ENCODE measurements around the gene POTEG. TPM values are rescaled to one million over a fixed set of nuclear protein-coding genes. Genes with fewer than 3 reads are reported as not detected.
"Not testable (repeated sequence)": the region's sequence is repeated elsewhere in the genome, so short reads cannot be mapped to it uniquely, and the experiment has no call there.

POTEG gene
- total RNA-seq, 2 donors from 2014 or later, result not detected

DNA sequence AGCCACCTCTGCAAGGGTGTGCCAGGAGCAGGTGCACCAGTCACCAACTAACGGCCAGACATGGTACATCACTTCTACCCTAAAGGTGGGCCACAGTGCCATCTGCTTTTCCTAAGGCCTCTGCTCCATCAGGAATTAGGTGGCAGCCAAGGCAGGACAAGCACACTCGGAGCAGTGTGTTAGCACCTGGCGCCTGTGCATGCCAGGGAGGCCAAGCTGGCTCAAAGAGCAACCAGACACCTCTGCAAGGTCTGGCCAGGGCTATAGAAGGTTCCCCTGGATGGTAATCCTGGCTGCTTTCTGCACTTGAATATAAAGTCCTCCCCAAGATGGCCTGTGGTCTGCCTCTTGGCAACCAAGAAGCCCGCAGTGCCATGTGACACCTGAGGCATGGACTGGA lies 45.4 kb downstream of the POTEG start:
- H3K27me3 ChIP-seq; H3K27ac ChIP-seq; H3K36me3 ChIP-seq; H3K4me1 ChIP-seq; H3K4me3 ChIP-seq; H3K9me3 ChIP-seq; DNase-seq (ENCODE audit: low spot score): not testable (repeated sequence)

DNA sequence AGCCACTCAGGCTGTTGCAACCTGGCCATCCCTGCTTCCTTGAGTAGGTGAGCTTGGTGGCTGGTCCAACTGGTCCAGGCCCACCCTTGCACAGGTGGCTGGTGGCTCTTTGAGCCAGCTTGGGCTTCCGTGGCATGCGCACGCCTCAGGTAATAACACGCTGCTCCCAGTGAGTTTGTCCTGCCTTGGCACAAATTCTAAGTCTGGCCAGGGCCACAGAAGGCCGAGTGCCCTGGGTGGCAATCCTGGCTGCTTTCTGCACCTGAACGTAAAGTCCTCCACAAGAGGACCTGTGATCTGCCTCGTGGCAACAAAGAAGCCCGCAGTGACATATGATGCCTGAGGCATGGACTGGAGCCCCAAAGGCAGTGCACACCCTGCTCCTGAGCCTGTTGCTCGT lies 47.1 kb downstream of the POTEG start:
- not testable (repeated sequence) for H3K4me3 ChIP-seq; H3K9me3 ChIP-seq; DNase-seq (ENCODE audit: low spot score); H3K27ac ChIP-seq; H3K27me3 ChIP-seq; H3K36me3 ChIP-seq; H3K4me1 ChIP-seq

DNA sequence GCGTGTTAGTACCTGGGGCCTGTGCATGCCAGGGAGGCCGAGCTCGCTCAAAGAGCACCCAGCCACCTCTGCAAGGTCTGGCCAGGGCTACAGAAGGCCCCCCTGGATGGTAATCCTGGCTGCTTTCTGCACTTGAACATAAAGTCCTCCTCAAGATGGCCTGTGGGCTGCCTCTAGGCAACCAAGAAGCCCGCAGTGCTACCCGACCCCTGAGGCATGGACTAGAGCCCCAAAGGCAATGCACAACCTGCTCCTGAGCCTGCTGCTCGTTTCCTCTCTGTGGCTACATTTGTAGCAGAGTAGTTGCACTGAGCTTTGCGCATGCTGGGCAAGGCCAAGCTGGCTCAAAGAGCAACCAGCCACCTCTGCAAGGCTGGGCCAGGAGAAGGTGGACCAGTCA lies 47.8 kb downstream of the POTEG start:
- H3K27me3 ChIP-seq, result not testable (repeated sequence)

DNA sequence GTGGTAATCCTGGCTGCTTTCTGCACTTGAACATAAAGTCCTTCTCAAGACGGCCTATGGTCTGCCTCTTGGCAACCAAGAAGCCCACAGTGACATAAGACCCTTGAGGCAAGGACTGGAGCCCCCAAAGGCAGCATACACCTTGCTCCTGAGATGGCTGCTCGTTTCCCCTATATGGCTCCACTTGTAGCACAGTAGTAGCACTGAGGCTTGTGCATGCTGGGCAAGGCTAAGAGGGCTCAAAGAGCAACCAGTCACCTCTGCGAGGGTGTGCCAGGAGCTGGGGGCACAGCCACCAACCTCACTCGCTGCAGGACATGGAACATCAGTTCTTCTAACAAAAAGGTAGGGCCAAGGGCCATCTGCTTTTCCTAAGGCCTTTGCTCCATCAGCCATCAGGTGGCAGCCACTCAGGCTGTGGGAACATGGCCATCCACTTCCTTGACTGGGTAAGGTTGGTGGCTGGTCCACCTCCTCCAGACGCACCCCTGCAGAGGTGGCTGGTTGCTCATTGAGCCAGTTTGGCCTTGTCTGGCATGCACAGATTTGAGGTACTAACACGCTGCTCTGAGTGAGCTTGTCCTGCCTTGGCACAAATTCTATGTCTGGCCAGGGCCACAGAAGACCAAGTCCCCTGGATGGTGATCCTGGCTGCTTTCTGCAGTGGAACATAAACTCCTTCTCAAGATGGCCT lies 49.9 kb downstream of the POTEG start:
- not testable (repeated sequence) for H3K27ac ChIP-seq; H3K27me3 ChIP-seq; DNase-seq (ENCODE audit: low spot score); H3K9me3 ChIP-seq; H3K36me3 ChIP-seq; H3K4me3 ChIP-seq; H3K4me1 ChIP-seq

More for the DNA sequence above, 47.8 kb downstream of the POTEG start:
- not testable (repeated sequence) for DNase-seq (ENCODE audit: low spot score); H3K9me3 ChIP-seq; H3K4me3 ChIP-seq; H3K27ac ChIP-seq; H3K36me3 ChIP-seq; H3K4me1 ChIP-seq

DNA sequence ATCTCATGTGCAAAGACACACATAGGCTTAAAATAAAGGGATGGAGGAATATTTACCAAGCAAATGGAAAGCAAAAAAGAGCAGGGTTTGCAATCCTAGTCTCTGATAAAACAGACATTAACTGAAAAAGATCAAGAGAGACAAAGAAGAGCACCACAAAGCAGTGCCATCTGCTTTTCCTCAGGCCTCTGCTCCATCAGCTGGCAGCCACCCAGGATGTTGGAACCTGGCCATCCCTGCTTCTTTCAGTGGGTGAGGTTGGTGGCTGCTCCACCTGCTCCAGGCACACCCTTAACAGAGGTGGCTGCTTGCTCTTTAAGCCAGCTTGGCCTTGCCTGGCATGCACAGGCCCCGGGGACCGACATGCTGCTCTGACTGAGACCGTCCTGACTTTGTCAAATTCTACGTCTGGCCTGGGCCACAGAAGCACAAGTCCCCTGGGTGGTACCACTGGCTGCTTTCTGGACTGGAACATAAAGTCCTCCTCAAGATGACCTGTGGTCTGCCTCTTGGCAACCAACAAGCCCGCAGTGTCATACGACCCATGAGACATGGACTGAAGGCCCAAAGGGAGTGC lies 51.0 kb downstream of the POTEG start:
- not testable (repeated sequence) for H3K4me3 ChIP-seq; DNase-seq (ENCODE audit: low spot score); H3K27me3 ChIP-seq; H3K27ac ChIP-seq; H3K4me1 ChIP-seq; H3K36me3 ChIP-seq; H3K9me3 ChIP-seq

DNA sequence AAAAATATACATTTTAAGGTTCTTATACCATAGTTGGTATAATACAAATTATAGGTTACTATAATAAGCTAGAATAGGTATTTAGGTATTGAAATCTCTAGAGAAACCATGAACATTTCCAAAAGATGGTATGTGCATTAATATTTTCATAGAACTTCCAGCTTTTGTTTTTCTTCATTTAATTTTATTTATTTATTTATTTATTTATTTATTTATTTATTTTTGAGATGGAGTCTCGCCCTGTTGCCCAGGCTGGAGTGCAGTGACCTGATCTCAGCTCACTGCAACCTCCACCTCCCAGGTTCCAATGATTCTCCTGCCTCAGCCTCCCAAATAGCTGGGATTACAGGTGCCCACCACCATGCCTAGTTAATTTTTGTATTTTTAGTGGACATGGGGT lies 54.0 kb downstream of the POTEG start:
- not testable (repeated sequence) for H3K4me3 ChIP-seq; H3K9me3 ChIP-seq; H3K27ac ChIP-seq; DNase-seq (ENCODE audit: low spot score); H3K36me3 ChIP-seq; H3K27me3 ChIP-seq; H3K4me1 ChIP-seq

DNA sequence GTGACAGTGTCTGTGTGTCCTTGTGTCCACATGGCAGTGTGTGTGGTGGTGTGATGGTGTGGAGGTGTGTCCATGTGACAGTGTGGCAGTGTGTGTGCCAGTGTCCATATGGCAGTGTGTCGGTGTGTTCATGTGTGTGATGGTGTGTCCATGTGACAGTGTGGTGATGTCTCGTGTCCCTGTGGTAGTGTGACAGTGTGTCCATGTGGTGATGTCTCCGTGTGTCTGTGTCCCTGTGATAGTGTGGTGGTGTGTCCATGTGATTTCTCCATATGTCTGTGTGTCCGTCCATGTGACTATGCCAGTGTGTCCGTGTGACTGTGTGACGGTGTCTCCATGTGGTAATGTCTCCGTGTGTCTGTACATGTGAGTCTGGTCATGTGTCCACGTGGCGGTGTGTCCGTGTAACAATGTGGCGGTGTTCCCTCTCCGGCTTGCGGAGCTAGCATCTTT lies 59.7 kb downstream of the POTEG start:
- H3K27ac ChIP-seq; H3K9me3 ChIP-seq; DNase-seq (ENCODE audit: low spot score); H3K4me1 ChIP-seq; H3K27me3 ChIP-seq; H3K36me3 ChIP-seq; H3K4me3 ChIP-seq: not testable (repeated sequence)

DNA sequence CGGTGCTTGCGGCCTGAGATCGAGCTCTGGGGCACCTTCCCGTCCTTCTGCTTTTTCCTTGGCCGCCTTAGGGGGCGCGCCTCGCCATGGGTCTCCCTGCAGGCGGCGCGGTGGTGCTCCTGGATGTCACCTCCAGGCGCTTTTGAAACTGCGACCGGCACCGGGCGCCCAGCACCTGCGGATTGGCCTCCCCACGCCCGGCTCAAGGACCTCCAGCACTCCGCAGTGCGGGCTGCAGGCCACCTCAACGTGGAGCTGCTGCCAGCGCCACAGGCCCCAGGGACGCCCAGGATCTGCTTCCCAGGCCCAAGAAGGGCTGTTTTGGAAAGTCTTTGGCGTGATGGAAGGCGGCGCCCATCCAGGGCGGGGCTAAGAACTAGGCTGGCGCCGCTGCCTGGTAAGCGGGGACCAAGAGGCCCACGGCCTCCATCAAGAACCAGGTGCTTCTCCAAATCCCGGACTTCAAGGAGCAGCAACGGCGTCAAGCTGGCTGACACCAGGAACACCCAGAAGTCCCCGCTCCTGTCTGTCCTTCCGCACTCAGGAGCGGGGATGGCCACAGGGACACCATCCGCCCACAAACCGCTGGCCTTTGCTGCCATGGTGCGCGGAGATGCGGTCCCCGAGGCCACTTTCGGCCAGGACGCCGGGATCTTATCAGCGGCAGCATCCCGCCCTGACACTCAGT lies 61.2 kb downstream of the POTEG start:
- not testable (repeated sequence) for H3K4me1 ChIP-seq; H3K27ac ChIP-seq; DNase-seq (ENCODE audit: low spot score); H3K36me3 ChIP-seq; H3K4me3 ChIP-seq; H3K9me3 ChIP-seq; H3K27me3 ChIP-seq

DNA sequence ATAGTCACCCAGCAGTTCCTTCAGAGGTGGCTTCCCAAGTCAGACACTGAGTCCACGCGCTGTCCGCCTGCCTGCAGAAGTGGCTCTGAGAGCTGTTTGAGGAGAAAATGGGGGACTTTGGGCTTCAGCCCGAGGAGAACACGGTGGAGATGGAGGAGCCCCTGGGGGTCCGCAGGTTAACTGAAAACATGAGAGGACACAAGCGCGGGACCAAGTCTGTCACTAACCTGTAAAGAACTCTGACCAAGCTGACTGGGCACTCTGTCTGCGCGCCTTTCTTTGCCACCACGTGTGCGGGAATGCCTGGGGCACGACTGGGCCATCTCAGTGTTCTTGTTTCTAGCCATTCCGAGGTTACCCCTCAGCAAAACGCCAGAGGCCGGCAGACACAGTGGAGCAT lies 62.4 kb downstream of the POTEG start:
- DNase-seq (ENCODE audit: low spot score); H3K36me3 ChIP-seq; H3K4me3 ChIP-seq; H3K27me3 ChIP-seq; H3K27ac ChIP-seq; H3K4me1 ChIP-seq; H3K9me3 ChIP-seq: not testable (repeated sequence)

DNA sequence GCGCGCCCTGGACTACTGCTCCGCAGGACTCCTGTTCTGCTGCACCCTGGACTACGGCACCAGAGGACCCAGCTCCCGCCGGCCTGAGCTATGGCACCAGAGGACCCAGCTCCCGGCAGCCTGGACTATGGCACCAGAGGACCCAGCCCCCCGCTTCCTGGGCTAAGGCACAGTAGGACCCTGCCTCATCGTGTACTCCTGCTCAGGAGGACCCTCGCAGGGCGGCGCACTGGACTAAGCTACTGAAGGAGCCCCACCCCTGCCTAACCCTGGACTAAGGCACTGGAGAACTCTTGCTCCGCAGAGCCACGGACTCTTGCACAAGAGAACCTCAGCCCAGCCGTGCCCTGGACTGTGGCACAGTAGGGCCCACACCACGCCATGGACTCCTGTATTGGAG lies 71.3 kb downstream of the POTEG start:
- DNase-seq (ENCODE audit: low spot score); H3K27me3 ChIP-seq; H3K27ac ChIP-seq; H3K4me1 ChIP-seq; H3K4me3 ChIP-seq; H3K36me3 ChIP-seq; H3K9me3 ChIP-seq: not testable (repeated sequence)

DNA sequence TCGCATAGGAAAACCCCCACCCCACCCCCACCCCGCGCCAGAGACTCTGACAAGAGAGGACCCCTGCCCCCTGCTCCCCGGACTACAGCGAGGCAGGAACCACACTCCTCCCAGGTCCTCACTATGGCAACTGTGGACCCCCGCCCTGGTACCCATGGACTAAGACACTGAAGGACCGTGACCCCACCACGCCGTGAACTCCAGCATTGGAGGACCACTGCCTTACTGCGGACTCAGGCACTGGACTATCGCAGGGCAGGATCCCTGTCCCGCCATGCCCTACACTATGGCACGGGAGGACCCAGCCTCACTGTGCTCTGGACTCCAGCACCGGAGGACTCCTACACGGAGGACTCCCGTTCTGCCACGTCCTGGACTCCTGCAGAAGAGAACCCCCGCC lies 71.8 kb downstream of the POTEG start:
- not testable (repeated sequence) for H3K9me3 ChIP-seq; H3K27me3 ChIP-seq; H3K27ac ChIP-seq; H3K4me1 ChIP-seq; H3K36me3 ChIP-seq; DNase-seq (ENCODE audit: low spot score); H3K4me3 ChIP-seq

DNA sequence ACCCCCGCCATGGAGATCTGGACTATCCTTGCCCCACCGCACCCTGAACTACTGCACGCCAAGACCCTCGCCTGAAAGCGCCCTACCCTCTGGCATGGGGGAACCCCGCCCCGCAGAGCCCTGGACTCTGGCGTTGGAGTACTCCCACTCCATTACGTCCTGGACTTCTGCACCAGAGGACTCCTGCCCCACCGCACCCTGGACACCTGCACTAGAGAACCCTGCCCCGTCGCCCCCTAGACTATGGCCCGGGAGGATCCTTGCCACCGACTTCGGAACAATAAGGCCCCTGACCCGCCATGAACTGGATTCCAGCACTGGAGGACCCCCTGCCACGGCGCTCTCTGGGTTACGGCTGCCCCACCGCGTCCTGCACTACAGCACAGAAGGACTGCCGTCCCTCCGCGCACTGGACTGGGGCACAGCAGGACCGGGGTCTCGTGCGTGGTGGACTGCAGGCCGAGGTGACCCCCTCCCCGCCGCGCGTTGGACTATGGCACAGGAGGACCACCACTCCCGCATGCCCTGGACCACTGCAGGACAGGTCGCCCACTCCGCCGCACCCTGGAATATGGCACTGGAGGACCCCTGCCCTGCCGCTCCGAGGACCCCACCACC lies 72.4 kb downstream of the POTEG start:
- H3K4me3 ChIP-seq; DNase-seq (ENCODE audit: low spot score); H3K27ac ChIP-seq; H3K9me3 ChIP-seq; H3K4me1 ChIP-seq; H3K27me3 ChIP-seq; H3K36me3 ChIP-seq: not testable (repeated sequence)

DNA sequence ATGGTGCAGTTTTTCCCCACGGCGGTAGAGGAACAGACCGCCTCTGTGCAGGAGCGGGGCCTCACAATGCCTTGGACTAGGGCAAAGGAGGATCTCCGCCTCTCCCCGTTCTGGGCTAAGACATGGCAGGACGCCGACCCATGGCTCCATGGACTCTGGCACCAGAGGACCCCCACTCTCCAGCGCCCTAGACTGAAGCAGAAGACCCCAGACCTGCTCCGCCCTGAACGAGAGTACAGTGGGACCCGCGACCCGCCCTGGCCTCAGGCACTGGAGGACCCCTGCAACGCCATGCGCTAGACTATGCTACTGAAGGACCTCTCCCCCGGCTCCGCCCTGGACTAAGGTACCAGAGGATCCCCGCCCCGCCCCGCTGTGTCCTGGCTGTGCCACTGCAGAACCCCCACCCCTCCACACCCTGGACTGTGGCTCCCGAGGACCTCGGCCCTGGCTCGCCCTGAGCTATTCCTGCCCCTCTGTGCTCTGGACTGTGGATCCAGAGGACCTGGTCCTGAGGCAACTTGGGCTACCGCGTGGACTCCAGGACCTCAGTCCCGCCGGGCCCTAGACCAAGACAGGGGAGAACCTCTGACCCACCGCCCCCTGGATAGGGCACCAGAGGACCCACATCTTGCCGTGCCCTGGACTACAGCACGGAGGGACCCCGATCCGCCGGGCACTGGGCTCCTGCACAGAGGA lies 73.1 kb downstream of the POTEG start:
- not testable (repeated sequence) for H3K4me3 ChIP-seq; H3K36me3 ChIP-seq; H3K27me3 ChIP-seq; DNase-seq (ENCODE audit: low spot score); H3K9me3 ChIP-seq; H3K4me1 ChIP-seq; H3K27ac ChIP-seq

Data from right atrium auricular region (tissue), 2 donors.